SU-DHL-6 (cell line): Measurements from ENCODE around the gene CEACAM1.

Experiments
- H2AFZ ChIP-seq: fragments of 200-600 bp; sonication (generic); 2 replicates; pipeline ENCODE4 v1.6.1; 2014; ENCODE audit warnings: low read depth, mild to moderate bottlenecking, moderate library complexity, mixed read lengths, antibody characterized with exemption, low read length; ENCODE audit not compliant: severe bottlenecking
- H3F3A ChIP-seq: fragments of 200-600 bp; shearing (Covaris generic); 2 replicates; pipeline ENCODE4 v1.6.0; 2016; ENCODE audit warnings: antibody characterized with exemption, mild to moderate bottlenecking; ENCODE audit not compliant: insufficient read depth
- H3K27ac ChIP-seq: fragments of 200-600 bp; sonication (generic); 2 replicates; pipeline ENCODE4 v1.5.1; 2016; ENCODE audit warnings: low read depth, mild to moderate bottlenecking, low read length, moderate library complexity, mixed read lengths
- H3K27me3 ChIP-seq: fragments of 200-600 bp; sonication (generic), shearing (Covaris generic); 2 replicates; pipeline ENCODE4 v1.6.0; 2014; ENCODE audit warnings: mild to moderate bottlenecking, low read length
- H3K36me3 ChIP-seq: fragments of 200-600 bp; sonication (generic); 2 replicates; pipeline ENCODE4 v1.6.1; 2014; ENCODE audit warnings: mild to moderate bottlenecking, low read length, mixed read lengths
- H3K4me2 ChIP-seq: fragments of 300-600, 200-600 bp; shearing (Covaris generic), sonication (generic); 2 replicates; pipeline ENCODE4 v1.6.0; 2014; ENCODE audit warnings: low read length, low read depth, mild to moderate bottlenecking; ENCODE audit not compliant: poor library complexity, severe bottlenecking
- H3K4me3 ChIP-seq: fragments of 200-600 bp; sonication (generic); 2 replicates; pipeline ENCODE4 v1.5.1; 2014; ENCODE audit warnings: antibody characterized with exemption, low read length, mild to moderate bottlenecking, mixed read lengths; ENCODE audit not compliant: insufficient read depth, poor library complexity, severe bottlenecking
- H3K79me2 ChIP-seq: fragments of 200-600 bp; sonication (generic); 2 replicates; pipeline ENCODE4 v1.6.1; 2014; ENCODE audit warnings: mild to moderate bottlenecking, low read length, moderate library complexity; ENCODE audit not compliant: insufficient read depth
- H3K9ac ChIP-seq: fragments of 200-600 bp; sonication (generic); 2 replicates; pipeline ENCODE4 v1.7.0; 2014; ENCODE audit warnings: mild to moderate bottlenecking, low read length
- H3K9me2 ChIP-seq: fragments of 200-600 bp; sonication (generic); replicated peaks from 2 replicates; pipeline ENCODE4 v1.6.1; 2014; ENCODE audit warnings: low read length; ENCODE audit not compliant: insufficient read depth
- H3K9me3 ChIP-seq: fragments of 200-600 bp; sonication (generic); 2 replicates; pipeline ENCODE4 v1.6.1; 2014; ENCODE audit warnings: low read length, mixed read lengths; ENCODE audit not compliant: insufficient read depth
- H4K20me1 ChIP-seq: fragments of 200-600 bp; sonication (generic); 2 replicates; pipeline ENCODE4 v1.6.1; 2014; ENCODE audit warnings: low read depth, mild to moderate bottlenecking, antibody characterized with exemption, low read length, moderate library complexity, mixed read lengths
- EZH2phosphoT487 ChIP-seq: fragments of 200-600 bp; sonication (generic), shearing (Covaris generic); conservative IDR thresholded peaks from 2 replicates; pipeline ENCODE4 v1.6.1; 2018; ENCODE audit warnings: mild to moderate bottlenecking, antibody characterized with exemption, low read length, moderate library complexity, mixed read lengths
- TF ChIP-seq, protein P1 (sequence below): fragments of 200-600 bp; sonication (generic); IDR thresholded peaks from one replicate; pipeline ENCODE4 v1.5.1; 2017; ENCODE audit warnings: antibody characterized with exemption, mild to moderate bottlenecking, low read length, moderate library complexity; ENCODE audit not compliant: insufficient read depth, poor library complexity, severe bottlenecking

Gene CEACAM1

DNA sequence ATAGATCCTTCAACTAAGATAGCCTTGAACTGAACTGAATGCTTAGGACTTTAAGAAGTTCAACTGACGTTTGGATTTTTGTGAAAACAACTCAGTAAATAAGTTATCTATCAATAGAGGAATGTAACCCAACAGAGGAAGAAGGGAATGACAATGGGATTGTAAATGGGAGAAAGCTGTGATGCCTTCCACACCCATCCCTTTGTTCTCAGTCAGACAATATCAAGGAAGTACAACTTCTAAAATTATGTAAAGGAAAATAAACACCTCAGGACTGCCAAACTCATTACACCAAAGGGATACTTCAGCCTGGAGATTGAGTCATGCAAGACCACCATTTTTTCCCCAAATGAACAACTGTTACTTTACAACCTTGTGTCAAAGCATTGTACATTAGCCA lies 45.4 kb upstream of the CEACAM1 start:
- no peaks in the 10 kb centered on the region for H3F3A ChIP-seq
- H3K9me3 ChIP-seq, result no peaks in the 10 kb centered on the region
- H3K9me2 ChIP-seq, result no peaks in the 10 kb centered on the region
- H2AFZ ChIP-seq, result no peak overlapping the region
- H3K27me3 ChIP-seq, result no peaks in the 10 kb centered on the region
- no peak overlapping the region for H3K4me3 ChIP-seq
- H3K36me3 ChIP-seq, result no peaks in the 10 kb centered on the region
- no peaks in the 10 kb centered on the region for H3K79me2 ChIP-seq
- TF ChIP-seq EZH2phosphoT487, result no peak
- TF ChIP-seq, protein P1, sequence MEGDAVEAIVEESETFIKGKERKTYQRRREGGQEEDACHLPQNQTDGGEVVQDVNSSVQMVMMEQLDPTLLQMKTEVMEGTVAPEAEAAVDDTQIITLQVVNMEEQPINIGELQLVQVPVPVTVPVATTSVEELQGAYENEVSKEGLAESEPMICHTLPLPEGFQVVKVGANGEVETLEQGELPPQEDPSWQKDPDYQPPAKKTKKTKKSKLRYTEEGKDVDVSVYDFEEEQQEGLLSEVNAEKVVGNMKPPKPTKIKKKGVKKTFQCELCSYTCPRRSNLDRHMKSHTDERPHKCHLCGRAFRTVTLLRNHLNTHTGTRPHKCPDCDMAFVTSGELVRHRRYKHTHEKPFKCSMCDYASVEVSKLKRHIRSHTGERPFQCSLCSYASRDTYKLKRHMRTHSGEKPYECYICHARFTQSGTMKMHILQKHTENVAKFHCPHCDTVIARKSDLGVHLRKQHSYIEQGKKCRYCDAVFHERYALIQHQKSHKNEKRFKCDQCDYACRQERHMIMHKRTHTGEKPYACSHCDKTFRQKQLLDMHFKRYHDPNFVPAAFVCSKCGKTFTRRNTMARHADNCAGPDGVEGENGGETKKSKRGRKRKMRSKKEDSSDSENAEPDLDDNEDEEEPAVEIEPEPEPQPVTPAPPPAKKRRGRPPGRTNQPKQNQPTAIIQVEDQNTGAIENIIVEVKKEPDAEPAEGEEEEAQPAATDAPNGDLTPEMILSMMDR, result no peak
- no peak overlapping the region for H3K27ac ChIP-seq
- no peak overlapping the region for H3K9ac ChIP-seq
- H3K4me2 ChIP-seq, result no peak overlapping the region
- no peaks in the 10 kb centered on the region for H4K20me1 ChIP-seq

DNA sequence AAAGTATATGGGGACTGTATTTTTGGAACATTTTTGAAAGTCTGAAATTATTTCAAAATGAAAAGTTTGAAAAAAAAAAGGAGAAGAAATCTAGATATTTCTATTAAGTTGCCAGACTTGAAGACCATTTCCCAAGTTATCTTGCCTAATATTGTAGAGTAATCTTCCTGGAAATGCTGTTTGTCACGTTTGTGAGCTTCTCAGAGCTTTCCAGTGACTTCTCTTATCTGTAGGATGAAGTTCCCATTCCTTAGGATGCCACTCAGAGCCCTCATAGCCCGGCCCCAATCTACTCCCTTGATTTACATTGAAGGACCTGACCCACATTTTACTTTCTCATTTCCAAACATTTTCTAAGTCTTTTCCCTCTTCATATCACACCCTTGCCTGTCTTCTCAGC lies 42.8 kb upstream of the CEACAM1 start:
- no peak overlapping the region for H3K4me2 ChIP-seq
- no peaks in the 10 kb centered on the region for H4K20me1 ChIP-seq
- H3K4me3 ChIP-seq, result no peak overlapping the region
- H3K27ac ChIP-seq, result no peak overlapping the region
- H3K9me3 ChIP-seq, result no peaks in the 10 kb centered on the region
- TF ChIP-seq EZH2phosphoT487, result no peak
- TF ChIP-seq, protein P1, result no peak
- no peak overlapping the region for H3K9ac ChIP-seq
- H3K79me2 ChIP-seq, result no peaks in the 10 kb centered on the region
- no peaks in the 10 kb centered on the region for H3K9me2 ChIP-seq
- no peaks in the 10 kb centered on the region for H3F3A ChIP-seq
- H3K27me3 ChIP-seq, result no peaks in the 10 kb centered on the region
- H3K36me3 ChIP-seq, result no peaks in the 10 kb centered on the region
- no peak overlapping the region for H2AFZ ChIP-seq

DNA sequence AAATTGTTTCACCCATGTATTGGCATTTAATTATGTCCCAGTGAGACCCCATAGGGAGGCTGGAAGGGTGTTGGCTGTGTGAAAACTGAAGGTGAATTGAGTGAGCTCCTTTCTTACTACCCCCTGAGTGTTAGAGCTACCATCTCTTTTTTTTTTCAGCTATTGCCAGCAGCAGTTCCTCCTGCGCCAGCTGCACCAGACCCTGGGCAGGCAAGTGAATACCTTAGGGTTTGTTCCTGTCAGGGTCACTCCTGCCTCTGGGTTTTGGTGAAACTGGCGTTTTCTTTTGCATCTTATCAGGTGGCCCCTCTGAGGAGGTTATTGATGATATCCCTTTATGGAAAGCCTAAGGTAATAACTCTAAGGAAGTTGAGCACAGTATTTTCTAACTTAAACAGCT lies 40.9 kb upstream of the CEACAM1 start:
- Histone ChIP-seq H3K36me3 (no peaks in the 10 kb centered on the region), H3K9ac (no peak overlapping the region), H3K4me3 (no peak overlapping the region), H3K27ac (no peak overlapping the region), H4K20me1 (no peaks in the 10 kb centered on the region), H3K9me2 (no peaks in the 10 kb centered on the region), H2AFZ (no peak overlapping the region), H3K4me2 (no peak overlapping the region), H3F3A (no peaks in the 10 kb centered on the region), H3K9me3 (no peaks in the 10 kb centered on the region), H3K27me3 (no peaks in the 10 kb centered on the region), H3K79me2 (no peaks in the 10 kb centered on the region)
- no peak for TF ChIP-seq EZH2phosphoT487
- TF ChIP-seq, protein P1, result no peak

DNA sequence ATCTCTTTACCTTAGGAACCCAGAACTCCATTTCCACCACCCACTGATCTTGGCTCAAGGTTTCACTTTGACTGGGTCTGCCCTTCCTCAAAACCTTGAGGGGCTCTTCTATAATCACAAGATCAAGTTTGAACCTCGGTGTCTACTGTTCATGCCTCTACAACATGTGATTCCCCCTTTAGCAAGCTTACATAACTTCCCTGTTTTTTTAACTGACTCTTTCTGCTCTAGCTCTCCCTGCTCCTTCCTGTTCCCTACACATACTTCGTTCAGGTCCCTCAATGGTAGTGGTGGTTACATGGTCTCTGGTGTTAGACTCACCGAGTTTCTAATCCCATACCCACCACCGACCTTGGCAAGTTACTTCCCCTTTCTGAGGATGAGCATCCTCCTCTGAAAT lies 39.7 kb upstream of the CEACAM1 start:
- H2AFZ ChIP-seq, result no peak overlapping the region
- no peaks in the 10 kb centered on the region for H3F3A ChIP-seq

More for the DNA sequence above, 39.7 kb upstream of the CEACAM1 start:
- no peaks in the 10 kb centered on the region for H3K36me3 ChIP-seq
- H4K20me1 ChIP-seq, result no peaks in the 10 kb centered on the region
- no peak overlapping the region for H3K27ac ChIP-seq
- no peaks in the 10 kb centered on the region for H3K9me3 ChIP-seq
- no peaks in the 10 kb centered on the region for H3K27me3 ChIP-seq
- H3K9ac ChIP-seq, result no peak overlapping the region
- H3K79me2 ChIP-seq, result no peaks in the 10 kb centered on the region
- no peak overlapping the region for H3K4me2 ChIP-seq
- no peak overlapping the region for H3K4me3 ChIP-seq
- no peaks in the 10 kb centered on the region for H3K9me2 ChIP-seq
- TF ChIP-seq, protein P1, result no peak
- no peak for TF ChIP-seq EZH2phosphoT487
